HG02678 (cell line): Measurements from ENCODE around the gene CCDC43.
"Not testable (repeated sequence)": the region's sequence is repeated elsewhere in the genome, so short reads cannot be mapped to it uniquely, and the experiment has no call there.

Source experiments
- ATAC-seq: cut with Tn5 transposase; IDR thresholded peaks from one replicate; pipeline ENCODE4 v1.9.1; 2021; ENCODE audit warnings: mild to moderate bottlenecking, moderate library complexity; ENCODE audit not compliant: unreplicated experiment

Gene CCDC43

GRCh38 chr17:44689477-44690217 is at the start of gene CCDC43:
CCDC43 (minus strand) TSS chr17:44689776; CDS start chr17:44689753, 23 bp downstream.
- peak; percentile 94 for ATAC-seq

GRCh38 chr17:44738214-44738906 is 48.8 kb upstream of the CCDC43 start:
- no peak for ATAC-seq

GRCh38 chr17:44736551-44737240 is 47.1 kb upstream of the CCDC43 start:
- ATAC-seq = no peak

GRCh38 chr17:44734272-44734671 is 44.7 kb upstream of the CCDC43 start:
- no peak for ATAC-seq

GRCh38 chr17:44733753-44734152 is 44.2 kb upstream of the CCDC43 start:
- no peak for ATAC-seq

GRCh38 chr17:44726121-44726520 is 36.5 kb upstream of the CCDC43 start:
- ATAC-seq = not testable (repeated sequence)

GRCh38 chr17:44722254-44722653 is 32.7 kb upstream of the CCDC43 start:
- no peak for ATAC-seq

- no peak for ATAC-seq
Observed at GRCh38 chr17:44719444-44719843, 29.9 kb upstream of the CCDC43 start.

- peak; percentile 61 for ATAC-seq
Observed at GRCh38 chr17:44708401-44709263, 19.1 kb upstream of the CCDC43 start, which contains the start of gene DBF4B. DBF4B (plus strand) TSS chr17:44708665; CDS start chr17:44708821, 156 bp downstream.

GRCh38 chr17:44707755-44708400 is 18.3 kb upstream of the CCDC43 start:
- no peak for ATAC-seq

- ATAC-seq = not testable (repeated sequence)
Observed at GRCh38 chr17:44700288-44700687, 10.7 kb upstream of the CCDC43 start.

GRCh38 chr17:44693609-44694008 is 4.0 kb upstream of the CCDC43 start:
- ATAC-seq = no peak

- ATAC-seq = not testable (repeated sequence)
Observed at GRCh38 chr17:44690746-44691306, 1.2 kb upstream of the CCDC43 start.

- no peak for ATAC-seq
Observed at GRCh38 chr17:44688675-44689476, 700 bp downstream of the CCDC43 start.

- no peak for ATAC-seq
Observed at GRCh38 chr17:44688200-44688599, 1.4 kb downstream of the CCDC43 start.

- no peak for ATAC-seq
Observed at GRCh38 chr17:44687756-44688155, 1.8 kb downstream of the CCDC43 start.

- ATAC-seq = not testable (repeated sequence)
Observed at GRCh38 chr17:44683303-44683702, 6.3 kb downstream of the CCDC43 start.

GRCh38 chr17:44677136-44677535 is 12.4 kb downstream of the CCDC43 start:
- ATAC-seq = no peak

- ATAC-seq = no peak
Observed at GRCh38 chr17:44673893-44674292, 15.7 kb downstream of the CCDC43 start.
